OCI-LY7 (cell line): ENCODE data around the gene GPR15. TPM values are rescaled to one million over a fixed set of nuclear protein-coding genes. Genes with fewer than 3 reads are reported as not detected.
A peak's percentile ranks its signal among the peaks of the same experiment; 100 is the strongest.

ENCODE experiments used
- Bru-seq: library from RNA; stranded (reverse); fragments of 400-500 nt; gene quantifications from one replicate; lab custom pipeline; 2021; lab: Mats Ljungman, UMichigan
- BruChase-seq, 2 experiments: library from RNA; stranded (reverse); fragments of 400-500 nt; gene quantifications; one replicate each; lab custom pipeline; 2021; lab: Mats Ljungman, UMichigan
- BruUV-seq: library from RNA; stranded (reverse); fragments of 400-500 nt; replicated peaks from 2 replicates; lab custom pipeline; 2021; lab: Mats Ljungman, UMichigan
- CTCF ChIA-PET: fragments of 300-600 bp; sonication (Branson Sonifier 250); formaldehyde crosslinking; loops from one replicate; lab custom pipeline; 2022; ENCODE audit warnings: antibody characterized with exemption; ENCODE audit not compliant: unreplicated experiment; lab: Charles Lee
- POLR2A ChIA-PET: fragments of 300-600 bp; sonication (Branson Sonifier 250); formaldehyde crosslinking; loops from one replicate; lab custom pipeline; 2022; ENCODE audit warnings: antibody characterized with exemption; lab: Charles Lee
- DNase-seq: peaks from one replicate; pipeline ENCODE4 v3.0.0-alpha.2; 2015; ENCODE audit warnings: low spot score
- H2AFZ ChIP-seq: fragments of 200-600 bp; sonication (generic), shearing (Covaris generic); 2 replicates; pipeline ENCODE4 v1.6.1; 2014; ENCODE audit warnings: mild to moderate bottlenecking, antibody characterized with exemption, low read length, moderate library complexity
- H3K27ac ChIP-seq: fragments of 200-600 bp; sonication (generic); 2 replicates; pipeline ENCODE4 v1.5.1; 2014; ENCODE audit warnings: mixed run types, low read depth, mild to moderate bottlenecking, moderate library complexity, low read length, inconsistent platforms; ENCODE audit not compliant: poor library complexity, severe bottlenecking
- H3K36me3 ChIP-seq: fragments of 200-600 bp; sonication (generic); 2 replicates; pipeline ENCODE4 v1.6.1; 2014; ENCODE audit warnings: mild to moderate bottlenecking, antibody characterized with exemption, low read length, moderate library complexity, mixed read lengths; ENCODE audit not compliant: insufficient read depth
- H3K4me1 ChIP-seq: fragments of 200-600 bp; sonication (generic); 2 replicates; pipeline ENCODE4 v1.5.1; 2014; ENCODE audit warnings: mild to moderate bottlenecking, low read length; ENCODE audit not compliant: insufficient read depth, poor library complexity, severe bottlenecking
- H3K4me2 ChIP-seq: fragments of 200-600 bp; sonication (generic); 2 replicates; pipeline ENCODE4 v1.6.1; 2014; ENCODE audit warnings: mild to moderate bottlenecking, low read length
- H3K4me3 ChIP-seq: fragments of 200-600 bp; sonication (generic); 2 replicates; pipeline ENCODE4 v1.5.1; 2014; ENCODE audit warnings: mild to moderate bottlenecking, low read depth, low read length; ENCODE audit not compliant: poor library complexity, severe bottlenecking
- H3K79me2 ChIP-seq: fragments of 200-600 bp; sonication (generic); 2 replicates; pipeline ENCODE4 v1.6.1; 2016; ENCODE audit warnings: low read depth, mild to moderate bottlenecking, low read length, moderate library complexity, mixed read lengths; ENCODE audit not compliant: insufficient read depth
- H3K9me2 ChIP-seq: fragments of 200-600 bp; sonication (generic); 2 replicates; pipeline ENCODE4 v1.6.1; 2016; ENCODE audit warnings: mild to moderate bottlenecking, low read length, mixed read lengths; ENCODE audit not compliant: insufficient read depth
- H3K9me3 ChIP-seq: fragments of 200-600 bp; sonication (generic); 2 replicates; pipeline ENCODE4 v1.6.1; 2014; ENCODE audit warnings: mild to moderate bottlenecking, mixed run types, low read length, mixed read lengths
- H4K20me1 ChIP-seq: fragments of 200-600 bp; sonication (generic); 2 replicates; pipeline ENCODE4 v1.6.1; 2014; ENCODE audit warnings: mild to moderate bottlenecking, antibody characterized with exemption, low read length, moderate library complexity, mixed read lengths; ENCODE audit not compliant: insufficient read depth
- EZH2phosphoT487 ChIP-seq: fragments of 200-600 bp; sonication (generic); IDR thresholded peaks from 2 replicates; pipeline ENCODE4 v1.6.1; 2018; ENCODE audit warnings: low read depth, borderline replicate concordance, mild to moderate bottlenecking, mixed run types, antibody characterized with exemption, low read length, moderate library complexity, mixed read lengths
- intact Hi-C: fragments of 100-400 bp; cut with micrococcal nuclease; formaldehyde crosslinking; loops from one replicate; pipeline ENCODE4 v1.10.0; 2022; ENCODE audit not compliant: unreplicated experiment
- long read RNA-seq: library from polyadenylated mRNA; stranded (forward); transcript quantifications from one replicate; pipeline ENCODE4 v2.0.0, GENCODE V29; 2022
- total RNA-seq, 2 experiments: library from RNA; depleted of rRNA in 1 of 2; stranded (reverse); fragments of >200 nt in 1 of 2; shearing (Covaris generic) in 1 of 2; gene quantifications; 2 replicates each; pipeline ENCODE4 v1.2.3, GENCODE V29; 2014 to 2022
- TF ChIP-seq, protein P1 (sequence below): fragments of 200-600 bp; sonication (generic); conservative IDR thresholded peaks from 2 replicates; pipeline ENCODE4 v1.5.1; 2014; ENCODE audit warnings: mild to moderate bottlenecking, antibody characterized with exemption, low read length, moderate library complexity, mixed read lengths

The GPR15 gene
- total RNA-seq (2014; rRNA removed; shearing (Covaris generic)) (18.8 and 32.0 TPM in 2 replicates), total RNA-seq (2022) (29.8 and 42.6 TPM in 2 replicates), Bru-seq, nascent RNA (percentile 91 among the genes with signal in this experiment), BruChase-seq, experiment 1, labeled RNA remaining after a 6-hour chase (percentile 77 among the genes with signal in this experiment), BruChase-seq, experiment 2, labeled RNA remaining after a 2-hour chase (percentile 96 among the genes with signal in this experiment)
- long read RNA-seq, transcript GPR15-201 (1 exons, 1,252 nt), result major isoform, 25 of 26 reads
- long read RNA-seq, partial matches to known transcripts, result 0 of 26 reads
- long read RNA-seq, other reads (novel, unspliced or antisense), result 1 of 26 reads

DNA sequence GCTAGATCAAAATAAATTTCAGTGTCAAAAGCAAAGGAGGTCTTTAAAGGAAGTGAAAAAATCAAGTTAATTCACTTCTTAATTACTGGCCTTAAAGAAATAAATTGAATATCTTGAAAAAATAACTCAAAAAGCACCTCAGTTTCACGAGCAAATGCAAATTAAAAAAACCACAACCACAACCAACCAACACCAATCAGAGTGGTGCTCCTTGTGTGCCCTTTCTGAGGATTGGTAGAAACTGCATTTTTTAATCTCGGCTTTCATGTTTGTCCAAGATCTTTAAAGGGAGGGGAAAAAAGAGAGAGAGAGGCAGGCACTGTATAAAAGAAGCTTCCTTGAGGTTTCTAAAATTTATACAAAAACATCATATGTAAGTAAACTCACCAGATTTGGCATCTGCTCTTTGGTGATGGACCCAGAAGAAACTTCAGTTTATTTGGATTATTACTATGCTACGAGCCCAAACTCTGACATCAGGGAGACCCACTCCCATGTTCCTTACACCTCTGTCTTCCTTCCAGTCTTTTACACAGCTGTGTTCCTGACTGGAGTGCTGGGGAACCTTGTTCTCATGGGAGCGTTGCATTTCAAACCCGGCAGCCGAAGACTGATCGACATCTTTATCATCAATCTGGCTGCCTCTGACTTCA is at the start of gene GPR15:
Gene GPR15 (plus strand): TSS at position 357 of the 653 bp plus-strand sequence. CDS start 56 bp downstream, at position 413.
- H3K27ac ChIP-seq, result peak within 1 kb of the TSS; percentile 77

DNA sequence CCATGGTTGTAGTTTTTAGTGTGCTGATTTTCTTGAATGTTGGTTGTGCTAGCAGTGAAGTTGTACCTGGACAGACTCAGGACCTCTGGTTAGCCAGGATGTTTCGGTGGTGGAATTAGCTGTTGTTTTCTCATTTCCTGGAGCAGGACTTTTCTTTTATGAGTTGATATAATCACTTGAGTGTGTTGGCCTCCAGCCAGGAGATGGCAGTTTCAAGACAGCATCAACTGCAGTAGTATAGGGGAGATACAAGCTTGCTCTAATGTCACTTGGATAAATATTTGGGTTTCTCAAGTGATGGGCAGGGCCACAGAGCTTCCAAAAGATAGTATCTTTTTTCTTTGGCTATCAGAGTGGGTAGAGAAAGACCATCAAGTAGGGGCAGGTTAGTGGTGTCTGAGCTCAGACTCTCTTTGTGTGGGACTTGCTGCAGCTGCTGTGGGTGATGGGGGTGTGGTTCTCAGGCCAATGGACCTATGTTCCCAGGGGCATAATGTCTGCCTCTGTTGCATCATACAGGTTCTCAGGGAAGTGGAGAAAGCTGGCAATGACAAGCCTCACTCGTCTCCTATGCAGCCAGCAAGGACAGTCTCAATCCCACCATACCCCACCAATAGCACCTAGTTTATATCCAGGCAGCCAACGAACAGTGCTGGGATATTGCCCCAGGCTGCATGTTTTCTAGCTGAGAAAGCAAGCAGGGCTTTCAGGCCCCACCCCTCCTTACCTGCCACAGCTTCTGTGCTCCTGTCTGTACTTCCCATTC is 48.9 kb upstream of the GPR15 start:
- intact Hi-C loops, result no loop called here
- DNase-seq, result no peak
- no peak overlapping the region for H3K4me3 ChIP-seq
- no peaks in the 10 kb centered on the region for H3K36me3 ChIP-seq
- no peak overlapping the region for H3K27ac ChIP-seq
- ChIA-PET POLR2A (interaction anchor here (0.7 to 1.1 kb wide), 2 partner anchors 30 to 1721 kb away, joined by 3 read pairs; no protein-coding TSS in a partner anchor), CTCF (no interaction called here)
- no peaks in the 10 kb centered on the region for H3K9me2 ChIP-seq
- no peaks in the 10 kb centered on the region for H3K4me1 ChIP-seq
- no peak overlapping the region for H3K4me2 ChIP-seq
- H3K79me2 ChIP-seq, result no peaks in the 10 kb centered on the region
- BruUV-seq, result no TSS peak
- no peaks in the 10 kb centered on the region for H3K9me3 ChIP-seq
- H4K20me1 ChIP-seq, result no peaks in the 10 kb centered on the region
- no peak for TF ChIP-seq EZH2phosphoT487
- TF ChIP-seq, protein P1, sequence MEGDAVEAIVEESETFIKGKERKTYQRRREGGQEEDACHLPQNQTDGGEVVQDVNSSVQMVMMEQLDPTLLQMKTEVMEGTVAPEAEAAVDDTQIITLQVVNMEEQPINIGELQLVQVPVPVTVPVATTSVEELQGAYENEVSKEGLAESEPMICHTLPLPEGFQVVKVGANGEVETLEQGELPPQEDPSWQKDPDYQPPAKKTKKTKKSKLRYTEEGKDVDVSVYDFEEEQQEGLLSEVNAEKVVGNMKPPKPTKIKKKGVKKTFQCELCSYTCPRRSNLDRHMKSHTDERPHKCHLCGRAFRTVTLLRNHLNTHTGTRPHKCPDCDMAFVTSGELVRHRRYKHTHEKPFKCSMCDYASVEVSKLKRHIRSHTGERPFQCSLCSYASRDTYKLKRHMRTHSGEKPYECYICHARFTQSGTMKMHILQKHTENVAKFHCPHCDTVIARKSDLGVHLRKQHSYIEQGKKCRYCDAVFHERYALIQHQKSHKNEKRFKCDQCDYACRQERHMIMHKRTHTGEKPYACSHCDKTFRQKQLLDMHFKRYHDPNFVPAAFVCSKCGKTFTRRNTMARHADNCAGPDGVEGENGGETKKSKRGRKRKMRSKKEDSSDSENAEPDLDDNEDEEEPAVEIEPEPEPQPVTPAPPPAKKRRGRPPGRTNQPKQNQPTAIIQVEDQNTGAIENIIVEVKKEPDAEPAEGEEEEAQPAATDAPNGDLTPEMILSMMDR, result no peak
- H2AFZ ChIP-seq, result 0 out of 2 replicates have a peak overlapping the region, but pooled peaks have one; percentile 19

More for the DNA sequence above, at the start of gene GPR15:
- Histone ChIP-seq H3K4me2 (peak within 1 kb of the TSS; percentile 78), H3K36me3 (no peaks in the 10 kb centered on the region), H3K4me3 (peak within 1 kb of the TSS; percentile 73), H3K9me2 (no peaks in the 10 kb centered on the region), H3K9me3 (no peaks in the 10 kb centered on the region), H4K20me1 (no peaks in the 10 kb centered on the region), H3K4me1 (peaks cover 45% of the 10 kb centered on the region), H2AFZ (peak within 1 kb of the TSS; percentile 80), H3K79me2 (peaks cover 52% of the 10 kb centered on the region)
- ChIA-PET CTCF (interaction anchor here (1.4 kb wide), 1 partner anchor 9 kb away, joined by 7 read pairs; no protein-coding TSS in a partner anchor), POLR2A (interaction anchor here (0.6 to 8.0 kb wide), 7 partner anchors 9 to 1802 kb away, joined by 3 to 296 read pairs (median 9); partner anchors contain the start of gene CLDND1)
- peak; percentile 75 for DNase-seq
- intact Hi-C loops, result no loop called here
- BruUV-seq, result no TSS peak
- no peak for TF ChIP-seq EZH2phosphoT487
- TF ChIP-seq, protein P1, result no peak
